ENCODE measurements around the gene FAU.
"Not testable (repeated sequence)": the region's sequence is repeated elsewhere in the genome, so short reads cannot be mapped to it uniquely, and the experiment has no call there.

Gene FAU

GRCh38 chr11:65121865-65122696 lies at the start of gene FAU, which contains the start of gene MRPL49:
Gene FAU (minus strand): TSS chr11:65122134. CDS start chr11:65121813, 321 bp downstream.
Gene MRPL49 (plus strand): TSS chr11:65122321. CDS start chr11:65122347, 26 bp downstream.
- peak; percentile 97 for DNase-seq

- DNase-seq = no peak
Observed at GRCh38 chr11:65170058-65170534, 48.2 kb upstream of the FAU start, which contains the start of gene SPDYC. Gene SPDYC (plus strand): TSS chr11:65170233. CDS start chr11:65171358, 1,125 bp downstream.

GRCh38 chr11:65169164-65169641 lies 47.3 kb upstream of the FAU start:
- DNase-seq = no peak

GRCh38 chr11:65167656-65168055 lies 45.7 kb upstream of the FAU start:
- DNase-seq = no peak

GRCh38 chr11:65166893-65167292 lies 45.0 kb upstream of the FAU start:
- no peak for DNase-seq

GRCh38 chr11:65165410-65166317 lies 43.7 kb upstream of the FAU start:
- DNase-seq = no peak

- no peak for DNase-seq
Observed at GRCh38 chr11:65163684-65164083, 41.8 kb upstream of the FAU start.

GRCh38 chr11:65160643-65161042 lies 38.7 kb upstream of the FAU start:
- DNase-seq = no peak

- no peak for DNase-seq
Observed at GRCh38 chr11:65159012-65159411, 37.1 kb upstream of the FAU start.

GRCh38 chr11:65157336-65157735 lies 35.4 kb upstream of the FAU start:
- DNase-seq = no peak

GRCh38 chr11:65156926-65157325 lies 35.0 kb upstream of the FAU start:
- DNase-seq = no peak

GRCh38 chr11:65156256-65156655 lies 34.3 kb upstream of the FAU start:
- no peak for DNase-seq

GRCh38 chr11:65152122-65152521 lies 30.2 kb upstream of the FAU start:
- DNase-seq = no peak

GRCh38 chr11:65151331-65151899 lies 29.5 kb upstream of the FAU start:
- no peak for DNase-seq

- DNase-seq = peak; percentile 92
Observed at GRCh38 chr11:65150509-65151299, 28.8 kb upstream of the FAU start.

GRCh38 chr11:65150131-65150508 lies 28.2 kb upstream of the FAU start:
- not testable (repeated sequence) for DNase-seq

- no peak for DNase-seq
Observed at GRCh38 chr11:65148657-65149056, 26.7 kb upstream of the FAU start.

- DNase-seq = no peak
Observed at GRCh38 chr11:65147352-65148075, 25.6 kb upstream of the FAU start.

- no peak for DNase-seq
Observed at GRCh38 chr11:65141896-65142494, 20.1 kb upstream of the FAU start.

GRCh38 chr11:65136515-65137096 lies 14.7 kb upstream of the FAU start:
- DNase-seq = no peak
